SK-N-SH treated with all-trans-retinoic acid at 6 μM for 48 hours (cell line): ENCODE results near the gene KTI12.
A peak's percentile ranks its signal among the peaks of the same experiment; 100 is the strongest.
"Not testable (repeated sequence)": the region's sequence is repeated elsewhere in the genome, so short reads cannot be mapped to it uniquely, and the experiment has no call there.

Source experiments
- ATAC-seq: fragments of 200-7000 bp; cut with Tn5 transposase; 3 replicates; pipeline ENCODE4 v1.9.1; 2020; ENCODE audit warnings: mild to moderate bottlenecking, moderate library complexity
- ARNTL ChIP-seq: fragments of 450-650 bp; formaldehyde crosslinking; IDR thresholded peaks from 2 replicates; pipeline ENCODE4 v1.5.0; 2020; ENCODE audit warnings: low read depth, mild to moderate bottlenecking, moderate library complexity, borderline replicate concordance
- BACH2 ChIP-seq: fragments of 250-450 bp; sonication (Bioruptor Pico); IDR thresholded peaks from 2 replicates; pipeline ENCODE4 v1.9.0; 2021; ENCODE audit warnings: mild to moderate bottlenecking, borderline replicate concordance
- ESRRG ChIP-seq: fragments of 250-450 bp; sonication (Bioruptor Pico); IDR thresholded peaks from 2 replicates; pipeline ENCODE4 v1.6.1; 2021; ENCODE audit warnings: mild to moderate bottlenecking
- GLIS3 ChIP-seq: fragments of 250-450 bp; sonication (Bioruptor Pico); IDR thresholded peaks from 2 replicates; pipeline ENCODE4 v1.5.0; 2020; ENCODE audit warnings: mild to moderate bottlenecking, moderate library complexity
- OSR1 ChIP-seq: fragments of 250-450 bp; sonication (Bioruptor Pico); IDR thresholded peaks from 2 replicates; pipeline ENCODE4 v1.8.0; 2022; ENCODE audit warnings: moderate library complexity, mild to moderate bottlenecking, inconsistent platforms
- RARB ChIP-seq: fragments of 250-450 bp; sonication (Bioruptor Pico); IDR thresholded peaks from 2 replicates; pipeline ENCODE4 v1.8.0; 2021; ENCODE audit warnings: mild to moderate bottlenecking, moderate library complexity
- ZFP3 ChIP-seq: fragments of 250-450 bp; sonication (Bioruptor Pico); IDR thresholded peaks from 2 replicates; pipeline ENCODE4 v1.5.0; 2020; ENCODE audit warnings: mild to moderate bottlenecking, moderate library complexity
- ZNF565 ChIP-seq: fragments of 450-650 bp; formaldehyde crosslinking; conservative IDR thresholded peaks from 2 replicates; pipeline ENCODE4 v1.5.0; 2020; ENCODE audit warnings: low read depth, mild to moderate bottlenecking, moderate library complexity
- ZNF70 ChIP-seq: fragments of 450-650 bp; formaldehyde crosslinking; IDR thresholded peaks from 2 replicates; pipeline ENCODE4 v1.5.0; 2020; ENCODE audit warnings: mild to moderate bottlenecking, moderate library complexity
- ZNF8 ChIP-seq: fragments of 450-650 bp; formaldehyde crosslinking; IDR thresholded peaks from 2 replicates; pipeline ENCODE4 v1.5.0; 2020; ENCODE audit warnings: mild to moderate bottlenecking, moderate library complexity
- TF ChIP-seq, protein P1 (sequence below): fragments of 250-450 bp; sonication (Bioruptor Pico); IDR thresholded peaks from 2 replicates; pipeline ENCODE4 v1.8.0; 2020; ENCODE audit warnings: mild to moderate bottlenecking, moderate library complexity, borderline replicate concordance
- TF ChIP-seq, protein P2 (sequence below): fragments of 250-450 bp; sonication (Bioruptor Pico); IDR thresholded peaks from 2 replicates; pipeline ENCODE4 v1.5.0; 2020; ENCODE audit warnings: mild to moderate bottlenecking, moderate library complexity
- TF ChIP-seq, protein P3 (sequence below): fragments of 250-450 bp; sonication (Bioruptor Pico); IDR thresholded peaks from 2 replicates; pipeline ENCODE4 v1.8.0; 2021; ENCODE audit warnings: low read depth, mild to moderate bottlenecking, moderate library complexity, borderline replicate concordance
- TF ChIP-seq, protein P4 (sequence below): fragments of 250-450 bp; sonication (Bioruptor Pico); IDR thresholded peaks from 2 replicates; pipeline ENCODE4 v1.5.1; 2020; ENCODE audit warnings: low read depth, mild to moderate bottlenecking, moderate library complexity
- TF ChIP-seq, protein P5 (sequence below): fragments of 250-450 bp; sonication (Bioruptor Pico); IDR thresholded peaks from 2 replicates; pipeline ENCODE4 v1.5.1; 2021; ENCODE audit warnings: mild to moderate bottlenecking, moderate library complexity

KTI12 gene

DNA sequence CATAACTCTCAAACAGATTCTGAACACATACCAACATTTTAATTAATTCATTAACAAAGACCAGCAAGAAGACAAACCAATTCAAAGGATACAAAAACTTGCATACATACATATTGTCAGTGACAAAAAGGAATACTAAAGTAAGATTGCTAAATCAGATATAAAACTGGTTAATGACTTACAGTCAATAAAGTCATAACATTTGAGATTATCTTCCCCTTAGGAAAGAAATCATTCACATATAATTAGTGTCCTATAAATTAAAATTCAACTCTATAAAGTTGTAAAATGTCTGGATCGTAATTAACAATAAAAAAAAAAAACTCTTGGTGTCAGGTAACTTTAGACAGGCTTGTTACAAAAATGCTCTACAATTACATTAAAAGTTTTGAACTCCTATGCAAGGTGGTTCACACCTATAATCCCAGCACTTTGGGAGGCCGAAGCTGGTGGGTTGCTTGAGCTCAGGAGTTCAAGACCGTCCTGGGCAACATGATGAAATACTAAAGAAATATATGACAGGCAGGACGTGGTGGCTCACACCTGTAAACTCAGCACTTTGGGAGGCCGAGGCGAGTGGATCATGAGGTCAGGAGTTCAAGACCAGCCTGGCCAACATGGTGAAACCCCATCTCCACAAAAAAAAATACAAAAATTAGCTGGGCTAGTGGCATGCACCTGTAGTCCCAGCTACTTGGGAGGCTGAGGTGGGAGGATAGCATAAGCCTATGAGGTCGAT lies 25.4 kb downstream of the KTI12 start:
- TF ChIP-seq, protein P1, sequence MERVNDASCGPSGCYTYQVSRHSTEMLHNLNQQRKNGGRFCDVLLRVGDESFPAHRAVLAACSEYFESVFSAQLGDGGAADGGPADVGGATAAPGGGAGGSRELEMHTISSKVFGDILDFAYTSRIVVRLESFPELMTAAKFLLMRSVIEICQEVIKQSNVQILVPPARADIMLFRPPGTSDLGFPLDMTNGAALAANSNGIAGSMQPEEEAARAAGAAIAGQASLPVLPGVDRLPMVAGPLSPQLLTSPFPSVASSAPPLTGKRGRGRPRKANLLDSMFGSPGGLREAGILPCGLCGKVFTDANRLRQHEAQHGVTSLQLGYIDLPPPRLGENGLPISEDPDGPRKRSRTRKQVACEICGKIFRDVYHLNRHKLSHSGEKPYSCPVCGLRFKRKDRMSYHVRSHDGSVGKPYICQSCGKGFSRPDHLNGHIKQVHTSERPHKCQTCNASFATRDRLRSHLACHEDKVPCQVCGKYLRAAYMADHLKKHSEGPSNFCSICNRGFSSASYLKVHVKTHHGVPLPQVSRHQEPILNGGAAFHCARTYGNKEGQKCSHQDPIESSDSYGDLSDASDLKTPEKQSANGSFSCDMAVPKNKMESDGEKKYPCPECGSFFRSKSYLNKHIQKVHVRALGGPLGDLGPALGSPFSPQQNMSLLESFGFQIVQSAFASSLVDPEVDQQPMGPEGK (CRISPR knock-in tag): no peak
- TF ChIP-seq ZNF565 (CRISPR knock-in tag) (no peak), ZNF8 (CRISPR knock-in tag) (no peak), ZNF70 (CRISPR knock-in tag) (no peak)
- TF ChIP-seq, protein P2, sequence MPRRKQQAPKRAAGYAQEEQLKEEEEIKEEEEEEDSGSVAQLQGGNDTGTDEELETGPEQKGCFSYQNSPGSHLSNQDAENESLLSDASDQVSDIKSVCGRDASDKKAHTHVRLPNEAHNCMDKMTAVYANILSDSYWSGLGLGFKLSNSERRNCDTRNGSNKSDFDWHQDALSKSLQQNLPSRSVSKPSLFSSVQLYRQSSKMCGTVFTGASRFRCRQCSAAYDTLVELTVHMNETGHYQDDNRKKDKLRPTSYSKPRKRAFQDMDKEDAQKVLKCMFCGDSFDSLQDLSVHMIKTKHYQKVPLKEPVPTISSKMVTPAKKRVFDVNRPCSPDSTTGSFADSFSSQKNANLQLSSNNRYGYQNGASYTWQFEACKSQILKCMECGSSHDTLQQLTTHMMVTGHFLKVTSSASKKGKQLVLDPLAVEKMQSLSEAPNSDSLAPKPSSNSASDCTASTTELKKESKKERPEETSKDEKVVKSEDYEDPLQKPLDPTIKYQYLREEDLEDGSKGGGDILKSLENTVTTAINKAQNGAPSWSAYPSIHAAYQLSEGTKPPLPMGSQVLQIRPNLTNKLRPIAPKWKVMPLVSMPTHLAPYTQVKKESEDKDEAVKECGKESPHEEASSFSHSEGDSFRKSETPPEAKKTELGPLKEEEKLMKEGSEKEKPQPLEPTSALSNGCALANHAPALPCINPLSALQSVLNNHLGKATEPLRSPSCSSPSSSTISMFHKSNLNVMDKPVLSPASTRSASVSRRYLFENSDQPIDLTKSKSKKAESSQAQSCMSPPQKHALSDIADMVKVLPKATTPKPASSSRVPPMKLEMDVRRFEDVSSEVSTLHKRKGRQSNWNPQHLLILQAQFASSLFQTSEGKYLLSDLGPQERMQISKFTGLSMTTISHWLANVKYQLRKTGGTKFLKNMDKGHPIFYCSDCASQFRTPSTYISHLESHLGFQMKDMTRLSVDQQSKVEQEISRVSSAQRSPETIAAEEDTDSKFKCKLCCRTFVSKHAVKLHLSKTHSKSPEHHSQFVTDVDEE (CRISPR knock-in tag): no peak
- ATAC-seq: no peak

DNA sequence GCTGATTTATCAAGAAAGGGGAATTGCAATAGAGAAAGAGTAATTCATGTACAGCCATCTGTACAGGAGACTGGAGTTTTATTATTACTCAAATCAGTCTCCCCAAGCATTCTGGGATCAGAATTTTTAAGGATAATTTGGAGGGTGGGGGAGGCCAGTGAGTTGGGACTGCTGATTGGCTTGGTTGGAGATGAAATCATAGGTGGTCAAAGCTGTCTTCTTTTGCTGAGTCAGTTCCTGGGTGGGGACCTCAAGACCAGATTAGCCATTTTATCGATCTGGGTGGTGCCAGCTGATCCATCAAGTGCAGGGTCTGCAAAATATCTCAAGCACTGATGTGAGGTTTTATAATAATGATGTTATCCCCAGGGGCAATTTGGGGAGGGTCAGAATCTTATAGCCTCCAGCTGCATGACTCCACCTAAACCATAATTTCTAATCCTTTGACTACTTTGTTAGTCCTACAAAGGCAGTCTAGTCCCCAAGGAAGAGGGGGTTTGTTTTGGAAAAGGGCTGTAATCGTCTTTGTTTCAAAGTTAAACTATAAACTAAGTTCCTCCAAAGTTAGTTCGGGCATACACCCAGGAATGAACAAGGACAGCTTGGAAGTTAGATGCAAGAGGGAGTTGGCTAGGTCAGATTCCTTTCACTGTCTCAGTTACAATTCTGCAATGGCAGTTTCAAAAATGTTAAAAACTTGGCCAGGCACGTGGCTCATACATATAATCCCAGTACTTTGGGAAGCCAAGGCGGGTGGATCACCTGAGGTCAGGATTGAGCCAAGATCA lies 26.2 kb downstream of the KTI12 start:
- no peak for TF ChIP-seq ESRRG (CRISPR knock-in tag)
- no peak for TF ChIP-seq OSR1 (CRISPR knock-in tag)
- no peak for TF ChIP-seq GLIS3
- no peak for TF ChIP-seq RARB
- TF ChIP-seq, protein P1 (CRISPR knock-in tag): no peak
- TF ChIP-seq, protein P3, sequence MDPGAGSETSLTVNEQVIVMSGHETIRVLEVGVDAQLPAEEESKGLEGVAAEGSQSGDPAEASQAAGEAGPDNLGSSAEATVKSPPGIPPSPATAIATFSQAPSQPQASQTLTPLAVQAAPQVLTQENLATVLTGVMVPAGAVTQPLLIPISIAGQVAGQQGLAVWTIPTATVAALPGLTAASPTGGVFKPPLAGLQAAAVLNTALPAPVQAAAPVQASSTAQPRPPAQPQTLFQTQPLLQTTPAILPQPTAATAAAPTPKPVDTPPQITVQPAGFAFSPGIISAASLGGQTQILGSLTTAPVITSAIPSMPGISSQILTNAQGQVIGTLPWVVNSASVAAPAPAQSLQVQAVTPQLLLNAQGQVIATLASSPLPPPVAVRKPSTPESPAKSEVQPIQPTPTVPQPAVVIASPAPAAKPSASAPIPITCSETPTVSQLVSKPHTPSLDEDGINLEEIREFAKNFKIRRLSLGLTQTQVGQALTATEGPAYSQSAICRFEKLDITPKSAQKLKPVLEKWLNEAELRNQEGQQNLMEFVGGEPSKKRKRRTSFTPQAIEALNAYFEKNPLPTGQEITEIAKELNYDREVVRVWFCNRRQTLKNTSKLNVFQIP: no peak
- no peak for ATAC-seq

DNA sequence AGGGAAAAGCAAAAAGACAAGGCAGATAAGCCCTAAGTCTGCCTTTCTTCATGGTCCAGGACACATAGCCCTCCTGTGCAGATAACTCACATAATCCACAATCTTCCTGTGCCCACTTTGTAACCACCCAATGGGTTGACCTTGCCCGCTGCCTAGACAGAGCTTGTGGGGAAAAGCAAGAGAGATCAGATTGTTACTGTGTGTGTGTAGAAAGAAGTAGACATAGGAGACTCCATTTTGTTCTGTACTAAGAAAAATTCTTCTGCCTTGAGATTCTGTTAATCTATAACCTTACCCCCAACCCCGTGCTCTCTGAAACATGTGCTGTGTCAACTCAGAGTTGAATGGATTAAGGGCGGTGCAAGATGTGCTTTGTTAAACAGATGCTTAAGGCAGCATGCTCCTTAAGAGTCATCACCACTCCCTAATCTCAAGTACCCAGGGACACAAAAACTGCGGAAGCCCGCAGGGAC lies 27.5 kb downstream of the KTI12 start:
- not testable (repeated sequence) for ATAC-seq

DNA sequence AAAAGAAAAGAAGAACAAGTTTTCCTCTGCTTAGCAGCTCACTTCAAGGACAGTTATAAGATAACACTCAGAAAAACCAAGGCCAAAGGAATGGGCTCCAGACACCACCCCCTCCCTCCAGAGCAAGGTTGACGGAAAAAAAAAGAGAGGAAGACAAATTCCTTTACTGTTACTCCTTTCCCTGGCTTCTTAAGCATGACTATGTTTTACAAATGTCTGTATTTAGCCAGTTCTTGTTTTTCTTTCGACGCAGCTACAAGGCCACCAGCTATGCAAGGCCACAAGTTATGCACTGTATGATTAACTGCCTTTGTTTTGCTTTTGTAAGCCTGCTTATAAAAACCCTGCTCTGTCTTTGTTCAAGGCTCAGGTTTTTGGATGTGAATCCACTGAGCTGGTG lies 28.1 kb downstream of the KTI12 start:
- peak; percentile 64 for ATAC-seq

DNA sequence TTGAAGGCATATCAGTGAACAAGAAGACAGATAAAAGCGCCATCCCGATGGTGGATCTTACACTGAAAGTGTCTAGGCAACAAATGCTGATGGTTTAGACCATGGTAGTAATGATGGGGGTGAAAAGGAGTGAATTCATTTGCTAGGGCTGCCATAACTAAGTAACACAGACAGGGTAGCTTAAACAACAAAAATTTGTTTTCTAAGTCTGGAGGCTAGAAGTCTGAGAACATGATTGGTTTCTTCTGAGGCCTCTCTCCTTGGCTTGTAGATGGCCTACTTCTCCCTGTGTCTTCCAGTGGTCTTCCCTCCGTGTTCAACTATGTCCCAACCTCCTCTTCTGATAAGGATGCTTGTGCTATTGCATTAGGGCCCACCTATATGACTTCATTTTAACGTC lies 29.7 kb downstream of the KTI12 start:
- no peak for TF ChIP-seq ZNF565 (CRISPR knock-in tag)
- no peak for TF ChIP-seq OSR1 (CRISPR knock-in tag)
- TF ChIP-seq, protein P4, sequence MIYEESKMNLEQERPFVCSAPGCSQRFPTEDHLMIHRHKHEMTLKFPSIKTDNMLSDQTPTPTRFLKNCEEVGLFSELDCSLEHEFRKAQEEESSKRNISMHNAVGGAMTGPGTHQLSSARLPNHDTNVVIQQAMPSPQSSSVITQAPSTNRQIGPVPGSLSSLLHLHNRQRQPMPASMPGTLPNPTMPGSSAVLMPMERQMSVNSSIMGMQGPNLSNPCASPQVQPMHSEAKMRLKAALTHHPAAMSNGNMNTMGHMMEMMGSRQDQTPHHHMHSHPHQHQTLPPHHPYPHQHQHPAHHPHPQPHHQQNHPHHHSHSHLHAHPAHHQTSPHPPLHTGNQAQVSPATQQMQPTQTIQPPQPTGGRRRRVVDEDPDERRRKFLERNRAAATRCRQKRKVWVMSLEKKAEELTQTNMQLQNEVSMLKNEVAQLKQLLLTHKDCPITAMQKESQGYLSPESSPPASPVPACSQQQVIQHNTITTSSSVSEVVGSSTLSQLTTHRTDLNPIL (CRISPR knock-in tag): no peak
- TF ChIP-seq, protein P1 (CRISPR knock-in tag): no peak
- TF ChIP-seq, protein P5, sequence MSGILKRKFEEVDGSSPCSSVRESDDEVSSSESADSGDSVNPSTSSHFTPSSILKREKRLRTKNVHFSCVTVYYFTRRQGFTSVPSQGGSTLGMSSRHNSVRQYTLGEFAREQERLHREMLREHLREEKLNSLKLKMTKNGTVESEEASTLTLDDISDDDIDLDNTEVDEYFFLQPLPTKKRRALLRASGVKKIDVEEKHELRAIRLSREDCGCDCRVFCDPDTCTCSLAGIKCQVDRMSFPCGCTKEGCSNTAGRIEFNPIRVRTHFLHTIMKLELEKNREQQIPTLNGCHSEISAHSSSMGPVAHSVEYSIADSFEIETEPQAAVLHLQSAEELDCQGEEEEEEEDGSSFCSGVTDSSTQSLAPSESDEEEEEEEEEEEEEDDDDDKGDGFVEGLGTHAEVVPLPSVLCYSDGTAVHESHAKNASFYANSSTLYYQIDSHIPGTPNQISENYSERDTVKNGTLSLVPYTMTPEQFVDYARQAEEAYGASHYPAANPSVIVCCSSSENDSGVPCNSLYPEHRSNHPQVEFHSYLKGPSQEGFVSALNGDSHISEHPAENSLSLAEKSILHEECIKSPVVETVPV (CRISPR knock-in tag): no peak
- TF ChIP-seq ZNF70 (CRISPR knock-in tag): no peak
- TF ChIP-seq ZFP3 (CRISPR knock-in tag): no peak
- TF ChIP-seq BACH2: no peak
- no peak for TF ChIP-seq ARNTL
- no peak for ATAC-seq
